Endothelial cell of umbilical vein (primary cell): ENCODE results near the gene LDLRAD3.

Experiments used
- POLR2A ChIP-seq: IDR thresholded peaks from 2 replicates; pipeline ENCODE4 v1.6.1; 2012; ENCODE audit warnings: low read depth, mild to moderate bottlenecking, control low read depth, low read length
- POLR2AphosphoS5 ChIP-seq: IDR thresholded peaks from 2 replicates; pipeline ENCODE4 v1.6.1; 2012; ENCODE audit warnings: low read depth, mild to moderate bottlenecking, control low read depth, low read length, moderate library complexity; ENCODE audit not compliant: insufficient read depth
- TF ChIP-seq, protein P1 (sequence below), 2 donors: IDR thresholded peaks; 1 replicate in 1 of 2; 2 replicates in 1 of 2; pipeline ENCODE4 v1.5.1; 2011; ENCODE audit warnings: low read length in 2 of 2, mild to moderate bottlenecking in 2 of 2, moderate library complexity in 2 of 2, control low read depth in 1 of 2, inconsistent platforms in 1 of 2, low read depth in 1 of 2; ENCODE audit not compliant: insufficient read depth in 1 of 2; ENCODE audit errors: extremely low read depth in 1 of 2

GRCh38 chr11:36264973-36265344 is 321.1 kb downstream of the LDLRAD3 start:
- TF ChIP-seq POLR2A (no peak), POLR2AphosphoS5 (no peak)
- TF ChIP-seq, protein P1, sequence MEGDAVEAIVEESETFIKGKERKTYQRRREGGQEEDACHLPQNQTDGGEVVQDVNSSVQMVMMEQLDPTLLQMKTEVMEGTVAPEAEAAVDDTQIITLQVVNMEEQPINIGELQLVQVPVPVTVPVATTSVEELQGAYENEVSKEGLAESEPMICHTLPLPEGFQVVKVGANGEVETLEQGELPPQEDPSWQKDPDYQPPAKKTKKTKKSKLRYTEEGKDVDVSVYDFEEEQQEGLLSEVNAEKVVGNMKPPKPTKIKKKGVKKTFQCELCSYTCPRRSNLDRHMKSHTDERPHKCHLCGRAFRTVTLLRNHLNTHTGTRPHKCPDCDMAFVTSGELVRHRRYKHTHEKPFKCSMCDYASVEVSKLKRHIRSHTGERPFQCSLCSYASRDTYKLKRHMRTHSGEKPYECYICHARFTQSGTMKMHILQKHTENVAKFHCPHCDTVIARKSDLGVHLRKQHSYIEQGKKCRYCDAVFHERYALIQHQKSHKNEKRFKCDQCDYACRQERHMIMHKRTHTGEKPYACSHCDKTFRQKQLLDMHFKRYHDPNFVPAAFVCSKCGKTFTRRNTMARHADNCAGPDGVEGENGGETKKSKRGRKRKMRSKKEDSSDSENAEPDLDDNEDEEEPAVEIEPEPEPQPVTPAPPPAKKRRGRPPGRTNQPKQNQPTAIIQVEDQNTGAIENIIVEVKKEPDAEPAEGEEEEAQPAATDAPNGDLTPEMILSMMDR (IDR thresholded peaks at IDR 0.05; ENCODE audit: extremely low read depth in 1 of 2, insufficient read depth in 1 of 2, low read depth in 1 of 2, low read length in 2 of 2) = no peak
